Measurements from ENCODE around the gene KIAA1755. TPM values are rescaled to one million over a fixed set of nuclear protein-coding genes. Genes with fewer than 3 reads are reported as not detected.

The KIAA1755 gene, protein sequence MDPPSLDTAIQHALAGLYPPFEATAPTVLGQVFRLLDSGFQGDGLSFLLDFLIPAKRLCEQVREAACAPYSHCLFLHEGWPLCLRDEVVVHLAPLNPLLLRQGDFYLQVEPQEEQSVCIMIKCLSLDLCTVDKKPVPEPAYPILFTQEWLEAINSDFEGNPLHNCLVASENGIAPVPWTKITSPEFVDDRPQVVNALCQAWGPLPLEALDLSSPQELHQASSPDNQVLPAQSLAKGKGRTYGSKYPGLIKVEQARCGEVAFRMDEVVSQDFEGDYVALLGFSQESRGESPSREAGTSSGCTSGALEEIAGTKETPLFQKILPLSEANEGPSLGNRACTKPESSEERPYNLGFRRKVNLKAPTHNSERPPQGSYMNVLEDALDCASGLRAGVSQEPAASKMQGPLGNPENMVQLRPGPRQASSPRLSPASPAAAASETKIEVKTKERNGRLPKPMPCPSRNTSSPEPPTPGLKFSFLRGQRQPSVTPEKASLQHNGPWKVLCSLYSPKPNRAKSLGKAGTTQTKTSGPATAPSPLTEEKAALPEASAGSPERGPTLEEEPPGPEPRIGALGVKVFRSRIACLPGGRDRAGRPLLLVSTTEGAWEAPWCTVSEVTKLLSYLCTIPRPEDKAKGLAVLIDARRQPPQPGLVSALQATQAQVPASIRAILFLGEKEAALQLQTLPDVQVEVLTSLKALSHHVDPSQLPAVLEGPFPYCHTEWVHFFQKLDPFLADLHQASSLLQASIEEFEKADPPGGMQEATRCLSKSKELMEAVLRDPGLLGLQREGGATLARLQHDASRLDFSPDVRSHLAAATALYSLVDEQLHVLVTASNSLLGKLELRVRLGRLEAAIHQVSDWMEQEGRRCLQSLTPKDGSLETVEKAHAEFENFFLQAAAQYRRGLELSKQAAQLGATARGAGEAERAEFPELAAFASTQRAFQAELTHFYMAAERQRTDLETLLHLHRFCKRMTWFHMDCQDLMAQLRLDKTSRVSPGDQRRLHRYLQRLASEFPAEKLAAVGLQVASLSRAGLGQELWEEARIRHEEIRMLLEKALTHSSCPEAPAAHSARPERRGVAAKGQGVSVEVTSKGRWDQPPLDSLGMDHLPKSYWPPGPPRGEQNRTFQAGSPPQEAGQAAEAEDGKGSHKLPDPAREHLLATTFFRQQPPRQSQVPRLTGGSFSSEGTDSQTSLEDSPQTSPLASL
- 10 to 100 TPM in 5 of 10 donors, 1 to 10 TPM in 5; 4.5 to 24.0 (median 9.9) TPM for polyA plus RNA-seq (ENCODE audit: insufficient read length in 10 of 10)
- long read RNA-seq, donor 1, full-length matches to known transcripts = 1 of 1 reads
- long read RNA-seq, donor 1, partial matches to known transcripts = 0 of 1 reads
- long read RNA-seq, donor 1, other reads (novel, unspliced or antisense) = 0 of 1 reads
- long read RNA-seq, donor 2 = 0 reads
- long read RNA-seq, donor 3 = 0 reads
- long read RNA-seq, donor 4 = 0 reads
- long read RNA-seq, donor 5, partial matches to known transcripts = 0 of 1 reads
- long read RNA-seq, donor 5, other reads (novel, unspliced or antisense) = 0 of 1 reads
- long read RNA-seq, donor 6 = 0 reads
- long read RNA-seq, donor 7 = 0 reads
- long read RNA-seq, donor 8 = 0 reads
- long read RNA-seq, donor 9, full-length matches to known transcripts = 1 of 1 reads
- long read RNA-seq, donor 9, partial matches to known transcripts = 0 of 1 reads
- long read RNA-seq, donor 9, other reads (novel, unspliced or antisense) = 0 of 1 reads

DNA sequence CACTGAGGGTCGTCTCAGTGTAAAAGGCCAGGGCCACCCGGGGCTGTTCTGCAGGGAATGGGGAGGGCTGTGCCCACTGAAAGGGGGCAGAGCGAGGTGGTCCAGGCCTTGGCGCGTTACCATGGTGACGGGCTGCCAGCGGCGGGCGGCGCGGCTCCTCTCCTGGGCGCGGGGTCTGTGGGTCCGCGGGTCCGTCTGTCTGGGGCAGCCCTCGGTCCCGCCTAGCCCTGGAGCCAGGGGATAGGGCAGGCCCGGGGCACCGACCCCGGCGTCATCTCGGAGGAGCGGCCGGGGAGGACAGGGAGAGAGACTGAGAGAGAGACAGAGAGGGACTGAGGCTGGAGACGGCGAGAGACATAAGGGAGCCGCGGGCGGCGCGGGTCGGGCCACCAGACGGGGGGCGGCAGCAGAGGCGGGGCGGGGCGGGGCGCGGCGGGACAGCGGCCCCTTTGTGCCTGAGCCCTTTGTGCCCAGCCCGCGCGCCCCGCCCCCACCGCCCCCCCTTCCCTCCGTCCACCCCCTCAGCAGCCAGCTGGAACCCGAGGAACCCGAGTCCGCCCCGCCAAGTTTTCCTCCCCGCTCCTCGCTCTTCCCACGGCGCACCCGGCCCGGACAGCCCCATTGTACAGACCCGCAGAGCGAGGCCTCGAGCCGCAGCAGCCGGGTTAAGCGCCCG is at the start of gene KIAA1755:
Gene KIAA1755, minus strand, starts transcription at position 358 of the 676 bp plus-strand sequence. Its CDS starts 235 bp downstream, at position 123.
- DNase-seq = peak in 1 of 3 donors; percentile 66

DNA sequence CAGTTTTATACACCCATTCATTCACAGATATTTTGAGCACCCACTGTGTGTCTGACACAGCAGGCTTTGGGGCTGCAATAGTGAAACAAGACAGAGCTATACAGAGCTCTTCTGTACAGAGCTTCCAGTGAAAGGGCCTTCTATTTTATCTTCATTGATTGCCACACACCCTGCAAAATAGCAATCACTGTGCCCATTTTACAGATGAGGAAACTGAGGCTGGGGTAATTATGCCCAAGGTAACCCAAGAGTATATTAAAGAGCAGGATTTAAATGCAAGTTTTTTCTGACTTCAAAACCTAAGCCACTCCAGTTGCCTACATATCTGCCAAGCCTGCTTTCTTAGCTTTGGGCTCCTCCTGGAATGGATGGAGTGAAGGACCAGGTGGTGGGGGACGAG is 47.9 kb upstream of the KIAA1755 start:
- no peak for DNase-seq

DNA sequence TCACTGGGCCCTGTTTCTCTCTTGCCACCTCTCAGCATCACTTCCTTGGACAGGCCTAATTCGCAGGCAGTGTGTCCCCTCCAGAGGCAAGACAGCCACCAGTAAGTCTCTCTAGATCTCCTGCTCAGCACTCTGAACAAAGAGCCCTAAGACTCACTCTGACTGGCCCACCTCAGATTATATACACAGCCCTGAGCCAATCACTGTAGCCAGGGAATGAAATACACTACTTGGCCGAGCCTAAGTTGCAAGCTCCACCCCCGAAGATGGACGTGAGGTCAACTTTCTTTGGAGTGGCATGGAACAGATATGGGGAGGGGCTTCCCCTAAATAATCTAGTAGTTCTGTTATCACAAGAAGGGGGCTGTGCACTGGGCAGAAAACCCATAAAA is 47.5 kb upstream of the KIAA1755 start:
- no peak for DNase-seq

DNA sequence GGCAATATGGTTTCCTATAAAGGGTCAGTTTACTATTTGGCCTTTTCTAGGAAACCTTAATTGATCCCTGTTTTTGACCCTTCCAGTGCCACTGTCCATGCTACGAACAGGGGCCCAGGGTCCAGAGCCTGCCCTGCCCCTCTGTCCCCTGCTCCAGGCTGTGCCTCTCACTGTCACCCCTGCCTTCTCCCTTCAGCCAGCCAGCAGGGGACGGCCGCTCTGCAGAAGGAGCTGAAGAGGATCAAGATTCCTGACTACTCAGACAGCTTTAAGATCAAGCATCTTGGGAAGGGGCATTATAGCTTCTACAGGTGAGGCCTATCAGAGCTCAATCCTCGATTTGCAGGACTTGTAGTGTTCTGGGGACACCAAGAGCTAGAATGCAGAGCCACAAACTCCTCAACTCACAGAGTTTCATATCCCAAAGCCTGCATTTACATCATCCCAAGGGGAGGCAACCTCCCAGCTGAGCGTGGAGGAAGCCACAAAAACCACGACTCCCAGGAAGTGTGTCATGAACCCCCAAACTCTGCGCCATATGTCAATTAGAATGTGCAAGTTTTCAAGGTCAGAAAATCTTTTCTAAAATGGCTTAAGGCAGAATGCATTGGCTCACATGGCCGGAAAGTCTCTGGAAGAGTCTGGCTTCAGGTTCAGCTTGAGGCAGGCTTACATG is 47.0 kb upstream of the KIAA1755 start:
- DNase-seq = no peak

DNA sequence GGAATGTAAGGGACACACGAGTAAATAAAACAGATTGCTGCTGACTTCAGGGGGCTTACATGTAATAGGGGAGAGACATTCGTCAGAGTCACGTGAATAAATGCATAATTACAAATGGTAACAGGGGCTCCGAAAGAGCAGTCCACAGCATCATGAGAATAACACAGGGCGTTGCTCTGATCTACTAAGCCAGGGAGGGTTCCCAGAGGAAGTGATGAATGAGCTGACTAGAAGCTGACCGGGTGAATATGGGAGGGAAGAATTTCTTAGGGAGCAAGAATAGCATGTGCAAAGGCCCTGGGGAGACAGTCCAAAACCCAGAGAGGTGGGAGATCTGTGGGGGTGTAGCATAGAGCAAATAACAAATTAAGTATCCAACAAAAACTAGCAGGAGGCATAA is 45.8 kb upstream of the KIAA1755 start:
- no peak for DNase-seq

DNA sequence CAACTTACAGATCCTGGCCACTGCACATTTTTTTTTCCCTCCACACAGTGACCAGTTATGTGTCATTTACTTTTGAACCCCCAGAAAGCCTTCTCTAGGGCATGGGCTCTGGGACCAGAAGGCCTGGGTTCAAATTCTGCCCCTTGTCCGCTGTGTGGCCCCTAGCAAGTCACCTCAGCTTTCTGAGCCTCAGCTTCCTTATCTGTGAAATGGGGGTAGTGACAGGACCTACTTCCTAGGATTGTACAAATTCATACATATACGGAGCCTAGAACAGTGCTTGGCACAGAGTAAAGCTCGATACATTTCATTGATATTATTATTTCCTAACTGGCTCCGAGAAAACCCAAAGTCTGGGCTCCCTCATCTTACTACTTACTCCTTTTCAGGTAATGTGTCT is 45.0 kb upstream of the KIAA1755 start:
- DNase-seq = no peak

DNA sequence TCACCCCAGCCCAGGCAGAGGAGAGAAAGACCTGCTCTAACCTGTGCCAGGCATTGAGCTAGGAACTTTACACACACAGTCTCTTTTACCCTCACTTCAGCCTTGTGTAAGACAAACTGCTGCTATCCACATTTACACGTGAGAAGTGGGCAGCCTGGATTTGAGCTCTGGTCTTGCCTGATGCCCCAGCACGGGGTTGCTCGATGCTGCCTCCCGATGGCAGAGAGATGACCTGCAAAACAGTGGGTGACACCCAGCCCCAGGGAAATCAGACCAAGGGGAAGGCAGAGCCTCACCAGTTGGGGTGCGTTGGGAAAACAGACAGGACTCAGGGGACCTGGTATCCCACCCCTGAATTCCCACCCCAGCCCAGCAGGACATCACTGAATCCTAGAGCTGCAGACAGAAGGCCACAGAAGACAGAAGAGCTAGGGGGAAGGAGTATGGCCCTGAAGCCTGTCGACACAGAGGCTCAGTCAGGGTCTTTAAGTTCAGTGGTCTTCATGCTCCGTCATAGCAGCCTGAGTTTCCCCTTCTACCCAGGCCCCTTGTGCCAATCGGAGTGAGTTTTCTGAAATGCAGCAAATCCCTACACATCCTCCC is 44.4 kb upstream of the KIAA1755 start:
- DNase-seq = no peak

DNA sequence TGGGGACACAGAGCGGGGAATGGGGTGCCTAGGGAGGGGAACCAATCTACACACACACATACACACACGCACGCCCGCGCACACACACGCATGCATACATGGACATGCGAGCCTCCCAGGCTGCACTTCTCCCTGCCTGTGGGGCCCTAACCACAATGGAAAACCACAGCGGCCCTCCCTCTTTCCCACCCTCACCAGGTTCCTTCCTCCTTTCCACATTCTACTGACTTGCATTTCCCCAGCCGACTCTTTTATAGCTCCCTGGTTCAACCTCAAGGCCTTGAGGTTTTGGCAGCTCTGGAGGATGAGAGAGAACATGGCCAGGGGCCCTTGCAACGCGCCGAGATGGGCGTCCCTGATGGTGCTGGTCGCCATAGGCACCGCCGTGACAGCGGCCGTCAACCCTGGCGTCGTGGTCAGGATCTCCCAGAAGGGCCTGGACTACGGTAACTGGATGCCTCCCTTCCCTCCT is 43.4 kb upstream of the KIAA1755 start, which contains the start of gene BPI:
Gene BPI, plus strand, starts transcription at position 249 of the 472 bp plus-strand sequence. Its CDS starts 68 bp downstream, at position 317.
- DNase-seq = peak in 2 of 3 donors; percentile 23 to 53

DNA sequence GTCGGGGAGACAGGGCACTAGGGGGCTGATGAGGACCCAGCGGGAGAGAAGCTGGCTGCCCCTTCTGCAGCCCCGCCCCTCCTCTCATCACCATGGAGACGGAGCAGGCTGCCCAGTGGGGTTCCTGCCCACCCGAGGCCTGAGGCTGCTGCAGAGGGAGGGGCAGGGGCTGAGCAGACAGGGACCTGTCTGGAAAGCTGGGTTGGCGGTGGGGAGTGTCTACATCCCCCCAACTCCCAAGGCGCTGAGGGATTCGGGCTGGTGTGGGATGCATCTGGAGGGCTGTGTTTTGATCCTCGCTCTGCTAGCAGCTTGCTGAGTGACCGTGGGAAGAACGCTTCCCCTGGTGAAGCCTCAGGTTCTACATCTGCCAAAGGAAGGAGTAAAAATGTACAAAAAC is 42.3 kb upstream of the KIAA1755 start:
- peak in 2 of 3 donors; percentile 21 to 75 for DNase-seq

DNA sequence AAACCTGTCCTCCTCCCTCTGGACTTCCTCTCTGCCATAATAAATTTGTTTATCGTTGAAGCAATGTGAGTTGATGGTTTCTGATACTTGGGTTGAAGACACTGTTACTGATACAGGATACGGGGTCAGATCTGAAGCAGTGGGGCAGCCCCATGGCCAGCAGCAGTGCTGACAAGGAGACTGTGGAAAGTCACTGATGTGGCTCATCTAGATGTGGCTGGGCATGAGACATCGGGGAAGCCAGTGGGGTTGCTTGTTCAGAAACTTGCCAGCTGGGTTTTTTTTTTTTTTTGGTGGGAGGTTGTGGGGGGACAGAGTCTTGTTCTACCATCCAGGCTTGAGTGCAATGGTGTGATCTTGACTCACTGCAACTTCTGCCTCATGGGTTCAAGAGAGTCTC is 40.8 kb upstream of the KIAA1755 start:
- DNase-seq = no peak

DNA sequence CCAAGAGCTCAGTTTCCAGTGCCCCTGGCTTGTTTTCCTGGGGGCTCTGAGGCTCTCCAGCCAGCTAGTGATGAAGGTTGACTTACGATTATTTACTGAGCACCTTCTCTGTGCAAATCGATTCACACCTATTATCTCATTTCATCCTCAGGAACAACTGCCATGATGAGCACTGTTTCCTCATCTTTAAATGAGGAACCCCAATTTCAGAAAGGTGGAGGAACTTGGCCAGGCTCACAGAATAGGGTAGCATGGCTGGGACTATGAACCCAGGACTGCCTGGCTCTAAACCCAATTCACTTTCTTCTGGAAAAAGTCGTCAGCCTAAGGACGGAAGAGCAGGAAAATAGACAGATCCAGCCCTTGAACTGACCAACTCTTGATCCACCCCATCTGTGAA is 39.9 kb upstream of the KIAA1755 start:
- DNase-seq = no peak

DNA sequence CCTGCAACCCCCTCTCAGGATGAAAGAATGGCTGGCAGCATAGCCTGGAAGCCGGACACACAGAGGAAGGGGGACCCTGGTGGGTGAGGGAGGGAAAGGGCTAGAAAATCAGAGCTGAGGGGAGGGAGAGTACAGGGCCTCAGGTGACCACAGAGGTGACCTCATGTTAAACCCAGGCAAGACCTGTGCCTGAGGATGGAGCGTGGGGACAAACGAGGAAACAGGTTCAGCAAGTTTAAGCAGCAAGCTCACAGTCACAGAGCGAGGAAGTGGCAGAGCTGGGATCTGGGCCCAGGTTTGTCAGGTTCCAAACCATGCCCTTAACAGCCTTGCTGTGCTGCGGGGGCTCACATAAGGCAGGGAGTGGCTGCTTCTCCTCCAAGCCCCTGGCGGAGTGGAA is 39.4 kb upstream of the KIAA1755 start:
- DNase-seq = no peak

DNA sequence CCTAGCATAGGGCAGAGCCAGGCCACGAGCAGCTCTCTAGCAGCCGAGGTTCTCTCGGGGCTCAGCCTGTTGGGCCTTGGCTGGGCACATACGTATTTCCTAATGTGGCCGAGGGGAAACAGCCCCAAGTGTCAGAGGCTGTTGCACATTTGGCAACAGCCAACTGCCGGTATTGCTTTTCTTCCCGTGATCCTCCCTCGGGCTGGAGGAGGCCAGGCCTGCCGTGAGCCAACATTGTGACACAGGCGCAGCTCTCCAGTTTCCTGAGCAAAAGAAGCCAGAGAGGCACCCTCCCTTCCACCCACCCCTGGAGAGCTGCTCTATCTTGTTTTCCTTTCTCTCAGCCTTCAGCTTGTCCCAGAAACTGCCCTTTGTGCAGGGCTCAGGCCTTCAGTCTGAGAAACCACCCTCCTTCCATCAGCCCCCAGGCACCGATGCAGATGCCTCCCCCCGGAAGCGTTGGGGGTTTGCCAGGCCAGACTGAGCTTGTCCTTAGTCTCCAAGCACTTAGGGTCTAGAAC is 38.3 kb upstream of the KIAA1755 start:
- DNase-seq = peak in 2 of 3 donors; percentile 68 to 90

DNA sequence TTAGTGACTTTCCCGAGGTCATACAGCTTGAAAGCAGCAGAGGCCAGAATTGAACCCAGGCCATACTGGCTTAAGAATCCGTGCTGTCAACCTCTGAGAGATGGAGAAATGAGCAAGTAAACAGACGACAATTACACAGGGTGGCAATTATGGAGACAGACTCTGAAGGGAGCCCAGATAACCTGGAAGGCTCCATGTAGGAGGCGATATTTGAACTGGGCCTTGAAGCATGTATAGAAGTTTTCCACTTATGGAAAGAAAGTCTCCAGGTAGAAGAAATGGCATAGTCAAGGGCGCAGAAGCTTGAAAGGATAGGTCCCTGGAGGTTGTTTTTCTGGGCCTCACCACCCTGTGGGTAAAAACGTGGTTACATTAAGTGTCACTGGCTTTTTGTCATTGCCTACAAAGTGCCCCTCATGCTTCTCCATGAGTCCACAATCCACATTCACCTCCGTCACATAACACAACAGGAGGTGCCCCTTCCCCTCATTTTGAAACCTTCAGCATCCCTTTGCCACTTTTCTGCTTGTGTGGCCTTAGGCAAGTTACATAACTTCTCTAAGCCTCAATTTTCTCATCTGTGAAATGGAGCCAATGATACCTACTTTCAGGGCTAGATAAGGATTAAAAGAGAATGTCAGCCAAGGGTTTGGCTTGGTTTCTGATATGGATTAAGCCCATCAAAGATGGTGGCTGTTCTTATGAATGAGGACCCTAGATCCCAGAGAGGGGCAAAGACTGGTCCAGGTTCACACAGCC is 37.6 kb upstream of the KIAA1755 start:
- no peak for DNase-seq

DNA sequence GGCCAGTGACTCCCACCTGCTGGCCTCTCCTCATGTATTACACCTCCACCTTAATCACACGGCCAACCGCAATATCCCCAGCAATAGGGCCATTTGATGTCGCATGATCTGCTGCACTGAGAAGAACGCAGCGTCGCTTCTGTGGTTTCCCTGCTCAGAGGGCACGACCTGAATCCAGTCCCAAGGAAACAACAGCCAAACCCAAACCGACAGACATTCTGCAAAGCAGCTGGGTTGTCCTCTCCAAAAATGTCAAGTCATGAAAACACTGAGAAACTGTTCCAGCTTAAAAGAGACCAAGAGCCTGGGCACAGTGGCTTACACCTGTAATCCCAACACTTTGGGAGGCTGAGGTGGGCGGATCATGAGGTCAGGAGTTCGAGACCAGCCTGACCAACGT is 35.9 kb upstream of the KIAA1755 start:
- DNase-seq = no peak

DNA sequence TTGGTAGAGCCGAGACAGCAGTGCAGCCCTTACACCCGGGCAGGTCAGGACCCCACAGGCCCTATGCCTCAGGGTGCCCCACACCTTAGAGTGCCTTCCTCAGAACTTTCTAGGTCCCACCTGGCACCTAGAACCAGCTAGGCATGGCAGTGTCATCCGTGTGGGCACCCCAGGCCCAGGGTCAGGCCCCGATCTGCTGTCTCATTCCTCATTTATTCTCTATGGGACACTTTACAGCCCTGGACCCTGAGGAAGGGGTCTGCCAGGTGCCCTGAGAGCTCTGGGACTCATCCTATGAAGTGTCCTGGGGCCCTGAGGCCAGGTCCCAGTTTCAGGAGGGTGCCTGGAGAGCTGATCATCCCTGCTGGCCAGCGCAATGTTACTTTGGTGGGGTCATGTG is 35.3 kb upstream of the KIAA1755 start:
- no peak for DNase-seq

DNA sequence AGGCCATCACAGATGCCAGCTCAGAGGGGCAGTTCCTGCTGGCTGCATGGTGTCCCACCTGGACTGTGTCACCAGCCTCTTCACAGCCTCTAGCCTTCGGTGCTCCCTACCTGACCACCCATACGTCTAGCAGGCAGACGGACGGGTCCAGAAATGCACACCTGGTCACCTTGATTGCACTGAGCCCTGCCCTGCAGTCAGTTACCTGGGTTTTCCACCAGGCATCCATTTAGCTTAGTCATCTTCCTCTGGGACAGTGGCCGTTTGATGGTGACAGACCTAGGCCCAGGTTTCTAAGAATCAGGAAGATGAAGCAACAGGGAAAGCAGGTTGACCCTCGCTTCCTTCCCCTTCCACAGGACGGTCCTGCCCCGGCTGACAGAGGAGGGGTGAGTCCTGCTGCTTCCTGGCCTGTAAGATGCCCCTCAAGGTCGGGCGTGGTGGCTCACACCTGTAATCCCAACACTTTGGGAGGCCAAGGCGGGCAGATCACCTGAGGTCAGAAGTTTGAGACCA is 33.6 kb upstream of the KIAA1755 start:
- no peak for DNase-seq

Data from muscle of back (tissue), 13 donors.